OCI-LY3 (cell line): Measurements from ENCODE around the gene SEMA4A.
A peak's percentile ranks its signal among the peaks of the same experiment; 100 is the strongest.
"Not testable (repeated sequence)": the region's sequence is repeated elsewhere in the genome, so short reads cannot be mapped to it uniquely, and the experiment has no call there.

Source experiments
- H2AFZ ChIP-seq: fragments of 200-600, 300-600 bp; shearing (Covaris generic); 2 replicates; pipeline ENCODE4 v1.6.0; 2014; ENCODE audit warnings: antibody characterized with exemption, low read depth, low read length
- H3K27ac ChIP-seq: fragments of 200-600, 300-600 bp; sonication (generic); 2 replicates; pipeline ENCODE4 v1.5.1; 2014; ENCODE audit warnings: mild to moderate bottlenecking, low read length, moderate library complexity, mixed read lengths
- H3K27me3 ChIP-seq: fragments of 200-600, 300-600 bp; sonication (generic); 2 replicates; pipeline ENCODE4 v1.6.1; 2014; ENCODE audit warnings: low read depth, low read length, mixed read lengths
- H3K36me3 ChIP-seq: fragments of 200-600, 300-600 bp; sonication (generic); replicated peaks from 2 replicates; pipeline ENCODE3; 2014; ENCODE audit warnings: low read depth, low read length, mixed read lengths
- H3K4me1 ChIP-seq: fragments of 300-600, 200-600 bp; sonication (generic); 2 replicates; pipeline ENCODE4 v1.6.1; 2014; ENCODE audit warnings: low read length, mixed read lengths
- H3K4me2 ChIP-seq: fragments of 200-600, 300-600 bp; sonication (generic); 2 replicates; pipeline ENCODE4 v1.6.1; 2014; ENCODE audit warnings: low read length, mixed read lengths
- H3K4me3 ChIP-seq: fragments of 300-600, 200-600 bp; sonication (generic); 2 replicates; pipeline ENCODE4 v1.5.1; 2014; ENCODE audit warnings: antibody characterized with exemption, mild to moderate bottlenecking, low read length, moderate library complexity
- H3K79me2 ChIP-seq: fragments of 300-600, 200-600 bp; shearing (Covaris generic); 2 replicates; pipeline ENCODE4 v1.6.1; 2014; ENCODE audit warnings: mild to moderate bottlenecking, low read length, mixed read lengths
- H3K9ac ChIP-seq: fragments of 300-600, 200-600 bp; shearing (Covaris generic); 2 replicates; pipeline ENCODE4 v1.6.0; 2014; ENCODE audit warnings: mild to moderate bottlenecking, low read length, moderate library complexity
- H3K9me3 ChIP-seq: fragments of 200-600, 300-600 bp; shearing (Covaris generic); 2 replicates; pipeline ENCODE4 v1.6.1; 2014; ENCODE audit warnings: low read length, mixed read lengths; ENCODE audit not compliant: insufficient read depth
- H4K20me1 ChIP-seq: fragments of 200-600, 300-600 bp; sonication (generic); 2 replicates; pipeline ENCODE4 v1.6.1; 2016; ENCODE audit warnings: low read length, mixed read lengths; ENCODE audit not compliant: insufficient read depth
- EZH2phosphoT487 ChIP-seq: fragments of 200-600 bp; shearing (Covaris generic); IDR thresholded peaks from 2 replicates; pipeline ENCODE4 v1.6.1; 2018; ENCODE audit warnings: antibody characterized with exemption, mixed run types, low read depth
- TF ChIP-seq, protein P1 (sequence below): fragments of 200-600, 300-600 bp; sonication (generic); IDR thresholded peaks from 2 replicates; pipeline ENCODE4 v1.5.1; 2014; ENCODE audit warnings: antibody characterized with exemption, low read length, low read depth

Gene SEMA4A

DNA sequence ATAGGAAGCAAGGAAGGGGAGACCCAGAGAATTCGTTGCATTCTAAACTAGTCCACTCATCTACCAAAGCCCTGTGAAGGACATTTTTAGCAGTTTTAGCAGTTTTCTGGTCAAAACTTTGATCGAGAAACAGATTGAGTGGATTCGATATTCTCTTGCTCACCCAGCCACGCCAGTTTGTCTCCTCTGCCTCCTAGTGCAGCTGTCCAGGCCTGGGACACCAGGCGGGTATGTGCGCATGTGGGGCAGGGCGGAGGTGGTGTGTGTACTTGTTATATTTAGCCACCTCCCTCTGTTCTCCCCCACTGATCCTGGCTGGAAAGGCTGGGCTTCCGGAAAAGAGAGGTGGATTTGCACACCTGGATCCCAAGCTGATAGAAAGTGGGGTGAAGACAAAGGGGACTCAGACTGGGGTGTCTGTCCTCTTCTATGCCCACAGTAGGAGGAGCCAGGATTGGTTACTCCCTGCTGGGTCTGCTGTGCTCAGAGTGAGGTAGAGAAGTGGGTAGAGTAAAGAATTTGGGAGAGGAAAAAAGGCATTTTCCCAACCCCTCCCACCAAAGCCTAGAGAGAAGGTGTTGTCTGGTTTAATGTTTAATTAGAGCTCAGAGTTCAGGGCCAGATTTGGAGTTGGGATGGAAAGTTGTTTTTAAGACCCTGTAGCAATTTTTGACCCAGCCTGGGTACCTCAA is 35.1 kb upstream of the SEMA4A start:
- Histone ChIP-seq H3K4me1 (peaks cover 27% of the 10 kb centered on the region), H3K4me3 (no peak overlapping the region)

DNA sequence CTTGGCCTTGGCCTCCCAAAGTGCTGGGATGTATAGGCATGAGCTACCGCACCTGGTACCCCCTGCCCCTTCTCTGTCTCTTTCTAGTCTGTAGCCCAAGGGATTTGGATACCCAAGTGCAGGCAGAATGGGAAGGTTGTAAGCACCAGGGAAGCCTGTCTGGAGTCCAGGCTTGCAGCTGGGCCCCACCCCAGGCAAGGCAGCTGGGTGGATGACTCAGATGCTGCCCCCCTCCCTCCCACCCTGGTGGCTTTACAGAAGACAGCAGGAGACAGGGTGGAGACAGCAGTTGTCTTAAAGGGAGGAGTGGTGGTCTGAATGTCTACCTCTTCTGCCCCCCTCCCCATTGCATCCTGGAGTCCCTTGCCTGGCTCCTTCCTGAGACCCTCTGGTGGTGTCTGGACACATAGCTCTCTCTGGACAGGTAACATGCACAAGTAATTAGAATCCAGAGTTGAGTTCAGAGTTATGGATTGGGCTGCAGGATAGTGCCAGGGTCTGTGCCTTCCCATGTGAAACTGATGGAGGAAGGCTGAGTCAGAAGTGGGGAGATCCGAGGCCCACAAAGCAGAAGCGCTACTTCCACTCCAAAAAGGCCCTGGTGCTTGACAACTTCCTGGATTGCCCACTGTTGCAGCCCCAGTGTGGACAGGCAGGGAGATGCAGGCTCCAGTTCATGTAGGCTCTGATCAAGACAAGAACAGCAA is 33.7 kb upstream of the SEMA4A start:
- Histone ChIP-seq H3K36me3 (no peaks in the 10 kb centered on the region), H3K27ac (no peak overlapping the region), H3K79me2 (no peaks in the 10 kb centered on the region), H3K9me3 (no peaks in the 10 kb centered on the region), H2AFZ (no peak overlapping the region), H3K9ac (no peak overlapping the region), H4K20me1 (no peaks in the 10 kb centered on the region), H3K4me3 (no peak overlapping the region), H3K27me3 (peaks cover 46% of the 10 kb centered on the region), H3K4me1 (peaks cover 39% of the 10 kb centered on the region), H3K4me2 (peak overlapping the region; percentile 29)
- TF ChIP-seq, protein P1, sequence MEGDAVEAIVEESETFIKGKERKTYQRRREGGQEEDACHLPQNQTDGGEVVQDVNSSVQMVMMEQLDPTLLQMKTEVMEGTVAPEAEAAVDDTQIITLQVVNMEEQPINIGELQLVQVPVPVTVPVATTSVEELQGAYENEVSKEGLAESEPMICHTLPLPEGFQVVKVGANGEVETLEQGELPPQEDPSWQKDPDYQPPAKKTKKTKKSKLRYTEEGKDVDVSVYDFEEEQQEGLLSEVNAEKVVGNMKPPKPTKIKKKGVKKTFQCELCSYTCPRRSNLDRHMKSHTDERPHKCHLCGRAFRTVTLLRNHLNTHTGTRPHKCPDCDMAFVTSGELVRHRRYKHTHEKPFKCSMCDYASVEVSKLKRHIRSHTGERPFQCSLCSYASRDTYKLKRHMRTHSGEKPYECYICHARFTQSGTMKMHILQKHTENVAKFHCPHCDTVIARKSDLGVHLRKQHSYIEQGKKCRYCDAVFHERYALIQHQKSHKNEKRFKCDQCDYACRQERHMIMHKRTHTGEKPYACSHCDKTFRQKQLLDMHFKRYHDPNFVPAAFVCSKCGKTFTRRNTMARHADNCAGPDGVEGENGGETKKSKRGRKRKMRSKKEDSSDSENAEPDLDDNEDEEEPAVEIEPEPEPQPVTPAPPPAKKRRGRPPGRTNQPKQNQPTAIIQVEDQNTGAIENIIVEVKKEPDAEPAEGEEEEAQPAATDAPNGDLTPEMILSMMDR = no peak
- no peak for TF ChIP-seq EZH2phosphoT487

More for the DNA sequence above, 35.1 kb upstream of the SEMA4A start:
- H3K79me2 ChIP-seq = no peaks in the 10 kb centered on the region
- H3K9ac ChIP-seq = no peak overlapping the region
- H3K4me2 ChIP-seq = no peak overlapping the region
- no peak overlapping the region for H2AFZ ChIP-seq
- TF ChIP-seq, protein P1 = no peak
- no peak for TF ChIP-seq EZH2phosphoT487
- no peaks in the 10 kb centered on the region for H3K9me3 ChIP-seq
- no peaks in the 10 kb centered on the region for H4K20me1 ChIP-seq
- no peak overlapping the region for H3K27ac ChIP-seq
- peaks cover 49% of the 10 kb centered on the region for H3K27me3 ChIP-seq
- H3K36me3 ChIP-seq = no peaks in the 10 kb centered on the region

DNA sequence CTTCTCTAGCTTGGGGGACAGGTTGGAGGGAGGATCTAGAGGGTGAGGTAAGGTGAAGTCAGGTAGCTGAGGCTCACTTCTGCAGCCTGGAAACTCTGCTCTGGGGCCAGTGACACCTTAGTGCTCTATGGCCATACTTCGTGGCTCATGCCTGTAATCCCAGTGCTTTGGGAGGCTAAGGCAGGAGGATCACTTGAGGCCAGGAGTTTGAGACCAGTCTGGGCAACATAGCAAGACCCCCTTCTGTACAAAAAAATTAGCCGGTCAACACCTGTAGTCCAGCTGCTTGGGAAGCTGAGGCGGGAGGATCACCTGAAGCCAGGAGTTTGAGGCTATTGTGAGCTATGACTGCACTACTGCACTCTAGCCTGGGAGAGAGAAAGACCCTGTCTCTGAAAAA is 33.1 kb upstream of the SEMA4A start:
- no peaks in the 10 kb centered on the region for H3K79me2 ChIP-seq
- H3K27ac ChIP-seq = no peak overlapping the region

DNA sequence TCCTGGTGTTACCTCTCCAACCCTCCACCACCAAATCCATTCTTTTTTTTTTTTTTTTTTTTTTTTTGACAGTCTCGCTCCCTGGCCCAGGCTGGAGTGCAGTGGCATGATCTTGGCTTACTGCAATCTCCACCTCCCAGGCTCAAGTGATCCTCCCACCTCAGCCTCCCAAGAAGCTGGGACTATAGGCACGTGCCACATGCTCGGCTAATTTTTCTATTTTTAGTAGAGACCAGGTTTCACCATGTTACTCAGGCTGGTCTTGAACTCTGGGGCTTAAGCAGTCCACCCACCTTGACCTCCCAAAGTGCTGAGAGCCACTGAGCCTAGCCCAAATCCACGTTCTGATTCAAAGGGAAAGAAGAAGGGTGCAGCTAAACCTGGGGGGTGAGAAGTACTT is 32.4 kb upstream of the SEMA4A start:
- not testable (repeated sequence) for H3K4me3 ChIP-seq, H3K4me2 ChIP-seq, H2AFZ ChIP-seq, H3K9ac ChIP-seq, H3K9me3 ChIP-seq, H3K27ac ChIP-seq, H3K79me2 ChIP-seq, H4K20me1 ChIP-seq, H3K36me3 ChIP-seq
- Histone ChIP-seq H3K27me3 (peaks cover 36% of the 10 kb centered on the region), H3K4me1 (peaks cover 45% of the 10 kb centered on the region)

More for the DNA sequence above, 33.1 kb upstream of the SEMA4A start:
- Histone ChIP-seq H3K4me1 (peaks cover 44% of the 10 kb centered on the region), H3K4me3 (no peak overlapping the region), H3K27me3 (peaks cover 43% of the 10 kb centered on the region), H3K4me2 (peak overlapping the region; percentile 29), H3K36me3 (no peaks in the 10 kb centered on the region), H4K20me1 (peaks cover 2% of the 10 kb centered on the region; the same call in 1 of the 2 replicates), H3K9ac (no peak overlapping the region), H2AFZ (no peak overlapping the region), H3K9me3 (no peaks in the 10 kb centered on the region)
- no peak for TF ChIP-seq EZH2phosphoT487

GRCh38 chr1:156121457-156121856 is 31.9 kb upstream of the SEMA4A start:
- H3K79me2 ChIP-seq = no peaks in the 10 kb centered on the region
- no peak overlapping the region for H3K4me2 ChIP-seq

More at GRCh38 chr1:156121457-156121856, 31.9 kb upstream of the SEMA4A start:
- H3K9ac ChIP-seq = no peak overlapping the region
- H4K20me1 ChIP-seq = peaks cover 2% of the 10 kb centered on the region; the same call in 1 of the 2 replicates
- H3K4me3 ChIP-seq = no peak overlapping the region
- no peak for TF ChIP-seq EZH2phosphoT487
- TF ChIP-seq, protein P1 = no peak
- H2AFZ ChIP-seq = no peak overlapping the region
- no peaks in the 10 kb centered on the region for H3K36me3 ChIP-seq
- no peaks in the 10 kb centered on the region for H3K9me3 ChIP-seq
- H3K4me1 ChIP-seq = peaks cover 50% of the 10 kb centered on the region
- peaks cover 36% of the 10 kb centered on the region for H3K27me3 ChIP-seq
- H3K27ac ChIP-seq = no peak overlapping the region
